ENCODE measurements around the gene ZIC2. TPM values are rescaled to one million over a fixed set of nuclear protein-coding genes. Genes with fewer than 3 reads are reported as not detected.

ZIC2 gene
- total and polyA plus RNA-seq, 2 of the 8 experiments (the other 6 are each of a cell fraction or from before 2014, with no cell fraction given), result 53.2 to 372 TPM

- TF ChIP-seq PHF8 (conservative IDR thresholded peaks at IDR 0.05; ENCODE audit: low read depth, low read length) (no peak), CHD2 (IDR thresholded peaks at IDR 0.05; ENCODE audit: low read length) (no peak), GABPA (IDR thresholded peaks at IDR 0.05; ENCODE audit: borderline replicate concordance, insufficient read depth, low read length) (no peak), CHD7 (IDR thresholded peaks at IDR 0.05; ENCODE audit: insufficient replicate concordance, low read length) (no peak), YY1 (IDR thresholded peaks at IDR 0.05; ENCODE audit: low read depth, low read length) (no peak), TAF1 (IDR thresholded peaks at IDR 0.05; ENCODE audit: low read depth, low read length) (no peak), FOSL1 (IDR thresholded peaks at IDR 0.05; ENCODE audit: insufficient read depth, low read depth, low read length) (no peak), EP300 (IDR thresholded peaks at IDR 0.05; ENCODE audit: borderline replicate concordance in 1 of 2, low read depth in 2 of 2, low read length in 2 of 2) (no peak), EZH2 (IDR thresholded peaks at IDR 0.05; ENCODE audit: low read depth, low read length, severe bottlenecking) (peak; percentile 38), SP2 (IDR thresholded peaks at IDR 0.05; ENCODE audit: low read length) (no peak)
Measured at GRCh38 chr13:99991013-99991827, 9.6 kb downstream of the ZIC2 start (continued).
